Endothelial cell of umbilical vein (primary cell): ENCODE measurements around the gene SNX10. TPM values are rescaled to one million over a fixed set of nuclear protein-coding genes. Genes with fewer than 3 reads are reported as not detected.

Experiments used
- BruUV-seq: library from RNA; stranded (reverse); fragments of 400-500 nt; replicated peaks from 2 replicates; lab custom pipeline; 2021; lab: Mats Ljungman, UMichigan
- CTCF ChIA-PET: fragments of 300-600, 350-600 bp; sonication (Branson Sonifier 250); formaldehyde crosslinking; loops from one replicate; lab custom pipeline; 2021; ENCODE audit warnings: antibody characterized with exemption, inconsistent platforms; lab: Charles Lee
- POLR2A ChIA-PET: fragments of 300-600, 350-600 bp; sonication (Branson Sonifier 250); formaldehyde crosslinking; loops from one replicate; lab custom pipeline; 2021; ENCODE audit warnings: antibody characterized with exemption, inconsistent platforms; lab: Charles Lee
- DNase-seq: peaks from one replicate; pipeline ENCODE4 v3.0.0-alpha.2; 2011; ENCODE audit warnings: low read depth, low spot score
- FAIRE-seq: peaks from 2 replicates; lab custom pipeline; 2011; peaks lifted over from hg19 to GRCh38; lab: Jason Lieb, UNC
- H2AFZ ChIP-seq: 2 replicates; pipeline ENCODE4 v1.6.0; 2012; ENCODE audit warnings: low read depth, low read length, control low read depth, inconsistent platforms
- H3K27ac ChIP-seq: 2 replicates; pipeline ENCODE4 v1.5.1; 2011; ENCODE audit warnings: low read depth, mild to moderate bottlenecking, control low read depth, low read length, moderate library complexity; ENCODE audit not compliant: insufficient read depth
- H3K27me3 ChIP-seq, 2 experiments: 2 replicates each; pipeline versions ENCODE4 v1.6.0 to v1.6.1; 2011; ENCODE audit warnings: low read length in 2 of 2, mixed read lengths in 1 of 2; ENCODE audit not compliant: control insufficient read depth in 2 of 2, insufficient read depth in 2 of 2
- H3K36me3 ChIP-seq, 2 experiments: 2 replicates in 1 of 2; 3 replicates in 1 of 2; pipeline ENCODE4 v1.5.1; 2011; ENCODE audit warnings: low read length in 2 of 2, mild to moderate bottlenecking in 1 of 2, moderate library complexity in 1 of 2; ENCODE audit not compliant: control insufficient read depth in 2 of 2, insufficient read depth in 2 of 2; ENCODE audit errors: extremely low read depth in 1 of 2
- H3K4me1 ChIP-seq: 3 replicates; pipeline ENCODE4 v1.5.1; 2011; ENCODE audit warnings: mild to moderate bottlenecking, low read length; ENCODE audit not compliant: control insufficient read depth, insufficient read depth; ENCODE audit errors: extremely low read depth
- H3K4me2 ChIP-seq: 2 replicates; pipeline ENCODE4 v1.6.1; 2011; ENCODE audit warnings: low read length, control low read depth, mixed read lengths; ENCODE audit not compliant: insufficient read depth
- H3K4me3 ChIP-seq, 3 experiments: fragments of 200-600 bp in 1 of 3; sonication (generic), shearing (Covaris generic) in 1 of 3; replicated peaks in 1 of 3; 2 replicates each; pipeline ENCODE4 v1.5.1; 2011 to 2016; ENCODE audit warnings: control low read depth in 3 of 3, low read length in 3 of 3, mild to moderate bottlenecking in 2 of 3, inconsistent platforms in 1 of 3, low read depth in 1 of 3, moderate library complexity in 1 of 3; ENCODE audit not compliant: insufficient read depth in 1 of 3
- H3K79me2 ChIP-seq: 2 replicates; pipeline ENCODE4 v1.6.0; 2012; ENCODE audit warnings: low read length, inconsistent platforms; ENCODE audit not compliant: control insufficient read depth, insufficient read depth
- H3K9ac ChIP-seq: replicated peaks from 2 replicates; pipeline ENCODE3; 2011; ENCODE audit warnings: low read length, control low read depth; ENCODE audit not compliant: insufficient read depth; ENCODE audit errors: extremely low read depth
- H3K9me1 ChIP-seq: replicated peaks from 3 replicates; pipeline ENCODE4 v1.6.0; 2011; ENCODE audit warnings: mild to moderate bottlenecking, low read length; ENCODE audit not compliant: control insufficient read depth, insufficient read depth; ENCODE audit errors: extremely low read depth
- H3K9me3 ChIP-seq: replicated peaks from 2 replicates; pipeline ENCODE4 v1.5.1; 2012; ENCODE audit warnings: low read length, inconsistent platforms; ENCODE audit not compliant: control insufficient read depth, insufficient read depth
- H4K20me1 ChIP-seq: replicated peaks from 2 replicates; pipeline ENCODE3; 2011; ENCODE audit warnings: mild to moderate bottlenecking, low read length; ENCODE audit not compliant: control insufficient read depth, insufficient read depth; ENCODE audit errors: extremely low read depth
- EZH2 ChIP-seq: IDR thresholded peaks from 2 replicates; pipeline ENCODE4 v1.6.1; 2012; ENCODE audit warnings: borderline replicate concordance, low read depth, mild to moderate bottlenecking, moderate library complexity, low read length, inconsistent platforms; ENCODE audit not compliant: severe bottlenecking
- FOS ChIP-seq: IDR thresholded peaks from 2 replicates; pipeline ENCODE4 v1.6.1; 2011; ENCODE audit warnings: mild to moderate bottlenecking, low read length, moderate library complexity, borderline replicate concordance; ENCODE audit not compliant: insufficient read depth
- GATA2 ChIP-seq: IDR thresholded peaks from 2 replicates; pipeline ENCODE4 v1.7.0; 2011; ENCODE audit warnings: low read depth, mild to moderate bottlenecking, moderate library complexity, mixed read lengths, low read length; ENCODE audit not compliant: insufficient read length, insufficient read depth
- JUN ChIP-seq: IDR thresholded peaks from 2 replicates; pipeline ENCODE4 v1.6.1; 2011; ENCODE audit warnings: borderline replicate concordance, low read depth; ENCODE audit not compliant: insufficient read length, insufficient read depth
- MYC ChIP-seq: IDR thresholded peaks from one replicate; pipeline ENCODE4 v1.6.1; 2011; ENCODE audit warnings: mild to moderate bottlenecking, low read depth, low read length
- POLR2A ChIP-seq: IDR thresholded peaks from 2 replicates; pipeline ENCODE4 v1.6.1; 2012; ENCODE audit warnings: low read depth, mild to moderate bottlenecking, control low read depth, low read length
- POLR2AphosphoS5 ChIP-seq: IDR thresholded peaks from 2 replicates; pipeline ENCODE4 v1.6.1; 2012; ENCODE audit warnings: low read depth, mild to moderate bottlenecking, control low read depth, low read length, moderate library complexity; ENCODE audit not compliant: insufficient read depth
- dilution Hi-C: fragments of 300-500 bp; cut with MboI; formaldehyde crosslinking; loops from one replicate; pipeline ENCODE4 v1.15.0; 2019; ENCODE audit warnings: low sequenced_read_pairs; ENCODE audit not compliant: extremely low pct_ligation_motif_present
- intact Hi-C: fragments of 100-400 bp; cut with micrococcal nuclease; formaldehyde crosslinking; loops from one replicate; pipeline ENCODE4 v1.10.0; 2022
- polyA plus RNA-seq, 4 experiments: library from polyadenylated mRNA; depleted of rRNA in 3 of 4; stranded (reverse) in 3 of 4; unstranded in 1 of 4; fragments of >200 nt; gene quantifications; 2 replicates each; pipeline versions ENCODE4 v1.2.1 to v1.2.3, GENCODE V29; 2011 to 2012; ENCODE audit warnings: missing spikeins in 1 of 4
- total RNA-seq: library from RNA; stranded (reverse); gene quantifications from 2 replicates; pipeline ENCODE4 v1.2.3, GENCODE V29; 2021
- TF ChIP-seq, protein P1 (sequence below): IDR thresholded peaks from 2 replicates; pipeline ENCODE4 v1.6.1; 2011; ENCODE audit not compliant: insufficient read depth, insufficient read length
- TF ChIP-seq, protein P2 (sequence below), 2 donors: IDR thresholded peaks; 1 replicate in 1 of 2; 2 replicates in 1 of 2; pipeline ENCODE4 v1.5.1; 2011; ENCODE audit warnings: low read length in 2 of 2, mild to moderate bottlenecking in 2 of 2, moderate library complexity in 2 of 2, control low read depth in 1 of 2, inconsistent platforms in 1 of 2, low read depth in 1 of 2; ENCODE audit not compliant: insufficient read depth in 1 of 2; ENCODE audit errors: extremely low read depth in 1 of 2

SNX10 gene
- total and polyA plus RNA-seq, 2 donors (not counting 3 experiments of a cell fraction or from before 2014, with no cell fraction given): 0.25 to 0.80 TPM

DNA sequence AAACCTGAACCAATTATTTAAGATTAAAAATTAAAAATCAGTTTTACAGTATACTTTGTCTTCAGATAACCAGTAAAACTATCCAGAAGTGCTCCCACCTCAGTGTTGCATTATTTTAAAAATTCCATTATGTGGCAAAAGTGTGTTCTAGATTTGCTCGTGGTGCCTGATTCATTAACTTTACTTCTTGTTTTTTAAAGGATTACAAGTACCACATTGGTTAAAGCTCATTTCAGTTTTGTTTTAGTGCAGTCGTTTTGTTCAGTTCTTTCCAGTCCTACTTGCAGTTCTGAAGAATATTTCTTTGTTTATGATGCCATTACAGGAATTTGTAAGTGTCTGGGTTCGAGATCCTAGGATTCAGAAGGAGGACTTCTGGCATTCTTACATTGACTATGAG, 69.0 kb downstream of the SNX10 start:
- FAIRE-seq (no peak), DNase-seq (no peak)
- Histone ChIP-seq H3K4me3 (no peak overlapping the region), H3K9me1 (no peaks in the 10 kb centered on the region), H3K9me3 (no peaks in the 10 kb centered on the region), H3K9ac (no peak overlapping the region), H3K4me1 (peaks cover 4% of the 10 kb centered on the region), H4K20me1 (no peaks in the 10 kb centered on the region), H3K4me2 (no peak overlapping the region), H3K27me3 (peaks cover 0 to 8% of the 10 kb centered on the region in 2 experiments), H3K36me3 (no peaks in the 10 kb centered on the region), H2AFZ (no peak overlapping the region), H3K27ac (no peak overlapping the region), H3K79me2 (no peaks in the 10 kb centered on the region)
- no TSS peak for BruUV-seq
- dilution Hi-C loops: no loop called here
- ChIA-PET CTCF (interaction anchor here (0.7 to 7.9 kb wide), 5 partner anchors 9 to 465 kb away, joined by 3 to 304 read pairs (median 4); no protein-coding TSS in a partner anchor), POLR2A (no interaction called here)
- TF ChIP-seq POLR2A (no peak), MYC (no peak), EZH2 (no peak), FOS (no peak), GATA2 (no peak), POLR2AphosphoS5 (no peak), JUN (no peak)
- TF ChIP-seq, protein P1, sequence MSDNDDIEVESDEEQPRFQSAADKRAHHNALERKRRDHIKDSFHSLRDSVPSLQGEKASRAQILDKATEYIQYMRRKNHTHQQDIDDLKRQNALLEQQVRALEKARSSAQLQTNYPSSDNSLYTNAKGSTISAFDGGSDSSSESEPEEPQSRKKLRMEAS: no peak
- intact Hi-C loops: no loop called here

DNA sequence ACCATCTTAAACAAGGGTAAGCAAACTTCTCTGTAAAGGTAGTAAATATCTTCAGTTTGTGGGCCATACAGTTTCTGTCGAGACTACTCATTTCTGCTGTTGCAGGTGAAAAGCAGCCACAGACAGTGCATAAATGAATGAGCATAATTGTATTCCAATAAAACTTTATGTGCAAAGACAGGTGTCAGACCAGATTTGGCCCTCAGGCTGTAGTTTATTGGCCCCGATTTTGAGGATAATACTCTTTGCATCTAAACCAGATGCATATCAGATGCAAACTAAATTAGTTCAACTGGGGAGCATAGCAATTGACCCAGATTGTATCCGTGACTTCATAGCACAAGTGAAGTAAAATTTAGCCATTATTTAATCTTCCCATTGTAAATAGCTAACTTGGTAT, 70.0 kb downstream of the SNX10 start:
- Histone ChIP-seq H3K4me1 (peaks cover 8% of the 10 kb centered on the region), H3K36me3 (no peaks in the 10 kb centered on the region), H3K9me1 (no peaks in the 10 kb centered on the region), H3K79me2 (no peaks in the 10 kb centered on the region), H3K9ac (no peak overlapping the region), H3K27me3 (peaks cover 0 to 8% of the 10 kb centered on the region in 2 experiments), H3K4me2 (no peak overlapping the region), H3K9me3 (no peaks in the 10 kb centered on the region), H2AFZ (no peak overlapping the region), H3K4me3 (no peak overlapping the region), H3K27ac (no peak overlapping the region), H4K20me1 (no peaks in the 10 kb centered on the region)
- FAIRE-seq (no peak), DNase-seq (no peak)
- no TSS peak for BruUV-seq
- TF ChIP-seq, protein P2, sequence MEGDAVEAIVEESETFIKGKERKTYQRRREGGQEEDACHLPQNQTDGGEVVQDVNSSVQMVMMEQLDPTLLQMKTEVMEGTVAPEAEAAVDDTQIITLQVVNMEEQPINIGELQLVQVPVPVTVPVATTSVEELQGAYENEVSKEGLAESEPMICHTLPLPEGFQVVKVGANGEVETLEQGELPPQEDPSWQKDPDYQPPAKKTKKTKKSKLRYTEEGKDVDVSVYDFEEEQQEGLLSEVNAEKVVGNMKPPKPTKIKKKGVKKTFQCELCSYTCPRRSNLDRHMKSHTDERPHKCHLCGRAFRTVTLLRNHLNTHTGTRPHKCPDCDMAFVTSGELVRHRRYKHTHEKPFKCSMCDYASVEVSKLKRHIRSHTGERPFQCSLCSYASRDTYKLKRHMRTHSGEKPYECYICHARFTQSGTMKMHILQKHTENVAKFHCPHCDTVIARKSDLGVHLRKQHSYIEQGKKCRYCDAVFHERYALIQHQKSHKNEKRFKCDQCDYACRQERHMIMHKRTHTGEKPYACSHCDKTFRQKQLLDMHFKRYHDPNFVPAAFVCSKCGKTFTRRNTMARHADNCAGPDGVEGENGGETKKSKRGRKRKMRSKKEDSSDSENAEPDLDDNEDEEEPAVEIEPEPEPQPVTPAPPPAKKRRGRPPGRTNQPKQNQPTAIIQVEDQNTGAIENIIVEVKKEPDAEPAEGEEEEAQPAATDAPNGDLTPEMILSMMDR (IDR thresholded peaks at IDR 0.05; ENCODE audit: extremely low read depth in 1 of 2, insufficient read depth in 1 of 2, low read depth in 1 of 2, low read length in 2 of 2): no peak
- TF ChIP-seq FOS (no peak), GATA2 (no peak), POLR2AphosphoS5 (no peak), MYC (no peak), JUN (no peak), EZH2 (no peak), POLR2A (no peak)
- TF ChIP-seq, protein P1: no peak
- ChIA-PET CTCF (interaction anchor here (0.9 to 7.9 kb wide), 8 partner anchors 8 to 510 kb away, joined by 3 to 304 read pairs (median 4); no protein-coding TSS in a partner anchor), POLR2A (no interaction called here)
- intact Hi-C loops (no loop called here), dilution Hi-C loops (no loop called here)
